Measurements from ENCODE around the gene ATP1A2. TPM values are rescaled to one million over a fixed set of nuclear protein-coding genes. Genes with fewer than 3 reads are reported as not detected.

The ATP1A2 gene
- total and polyA plus RNA-seq, 2 of the 8 experiments (the other 6 are each of a cell fraction or from before 2014, with no cell fraction given): 39.7 to 40.8 TPM

GRCh38 chr1:160082926-160083325 lies 32.6 kb upstream of the ATP1A2 start (continued):
- TF ChIP-seq HDAC6 (IDR thresholded peaks at IDR 0.05; ENCODE audit: low read depth, low read length) (no peak), ASH2L (IDR thresholded peaks at IDR 0.05; ENCODE audit: low read length) (no peak), CREB1 (IDR thresholded peaks at IDR 0.05) (no peak)
